Measurements from ENCODE around the gene RPL37A. TPM values are rescaled to one million over a fixed set of nuclear protein-coding genes. Genes with fewer than 3 reads are reported as not detected.

The RPL37A gene
- 698 and 845 TPM in 2 replicates for total RNA-seq
- polyA plus RNA-seq (2012): 3,761 TPM

GRCh38 chr2:216498379-216499352 is at the start of gene RPL37A:
Gene RPL37A, plus strand, starts transcription at chr2:216498844. Its CDS starts 31 bp downstream, at chr2:216498875.
- peak; percentile 98 for DNase-seq (ENCODE audit: low read depth)

GRCh38 chr2:216450346-216450745 is 48.3 kb upstream of the RPL37A start:
- DNase-seq (ENCODE audit: low read depth): no peak

- DNase-seq (ENCODE audit: low read depth): no peak
These were observed 47.9 kb upstream of the RPL37A start for GRCh38 chr2:216450784-216451183.

- no peak for DNase-seq (ENCODE audit: low read depth)
These were observed 44.6 kb upstream of the RPL37A start for GRCh38 chr2:216453955-216454614.

- DNase-seq (ENCODE audit: low read depth): no peak
These were observed 35.5 kb upstream of the RPL37A start for GRCh38 chr2:216463148-216463547.

GRCh38 chr2:216464104-216464720 is 34.4 kb upstream of the RPL37A start:
- DNase-seq (ENCODE audit: low read depth): peak; percentile 24

GRCh38 chr2:216465579-216466195 is 33.0 kb upstream of the RPL37A start:
- DNase-seq (ENCODE audit: low read depth): no peak

- DNase-seq (ENCODE audit: low read depth): no peak
These were observed 30.8 kb upstream of the RPL37A start for GRCh38 chr2:216467845-216468244.

GRCh38 chr2:216469661-216470060 is 29.0 kb upstream of the RPL37A start:
- no peak for DNase-seq (ENCODE audit: low read depth)

- DNase-seq (ENCODE audit: low read depth): no peak
These were observed 25.5 kb upstream of the RPL37A start for GRCh38 chr2:216473187-216473586.

- DNase-seq (ENCODE audit: low read depth): no peak
These were observed 23.5 kb upstream of the RPL37A start for GRCh38 chr2:216474925-216475670.

- no peak for DNase-seq (ENCODE audit: low read depth)
These were observed 22.9 kb upstream of the RPL37A start for GRCh38 chr2:216475767-216476166.

- DNase-seq (ENCODE audit: low read depth): no peak
These were observed 21.2 kb upstream of the RPL37A start for GRCh38 chr2:216477283-216478035.

GRCh38 chr2:216478151-216478550 is 20.5 kb upstream of the RPL37A start:
- peak; percentile 30 for DNase-seq (ENCODE audit: low read depth)

GRCh38 chr2:216478791-216479190 is 19.9 kb upstream of the RPL37A start:
- DNase-seq (ENCODE audit: low read depth): no peak

- no peak for DNase-seq (ENCODE audit: low read depth)
These were observed 18.4 kb upstream of the RPL37A start for GRCh38 chr2:216480221-216480620.

- DNase-seq (ENCODE audit: low read depth): no peak
These were observed 16.0 kb upstream of the RPL37A start for GRCh38 chr2:216482640-216483039.

- DNase-seq (ENCODE audit: low read depth): no peak
These were observed 13.4 kb upstream of the RPL37A start for GRCh38 chr2:216485237-216485636.

GRCh38 chr2:216485745-216486144 is 12.9 kb upstream of the RPL37A start:
- no peak for DNase-seq (ENCODE audit: low read depth)

GRCh38 chr2:216486271-216486670 is 12.4 kb upstream of the RPL37A start:
- no peak for DNase-seq (ENCODE audit: low read depth)

All from myocyte (in vitro differentiated cells).